ENCODE results near the gene HAP1.

DNA sequence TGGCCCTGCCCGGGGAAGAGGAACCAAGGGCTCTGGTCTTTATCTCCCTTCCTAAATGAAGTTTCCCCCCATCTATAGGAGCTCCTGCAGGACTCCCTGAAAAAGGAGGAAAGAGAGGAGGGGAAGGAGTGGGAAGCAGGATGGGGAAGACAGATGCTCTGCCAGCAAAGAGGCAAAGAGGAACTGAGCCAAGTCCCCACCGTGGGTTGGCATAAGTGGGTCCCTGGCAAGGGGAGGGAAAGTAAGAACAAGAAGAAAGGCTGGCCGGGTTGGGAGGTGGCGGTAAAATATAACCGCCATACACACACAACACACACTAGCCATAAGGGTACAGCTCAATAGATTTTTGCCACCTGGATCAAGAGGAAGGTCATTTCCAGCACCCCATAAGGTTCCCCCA lies 51.8 kb downstream of the HAP1 start:
- TF ChIP-seq, protein P1, sequence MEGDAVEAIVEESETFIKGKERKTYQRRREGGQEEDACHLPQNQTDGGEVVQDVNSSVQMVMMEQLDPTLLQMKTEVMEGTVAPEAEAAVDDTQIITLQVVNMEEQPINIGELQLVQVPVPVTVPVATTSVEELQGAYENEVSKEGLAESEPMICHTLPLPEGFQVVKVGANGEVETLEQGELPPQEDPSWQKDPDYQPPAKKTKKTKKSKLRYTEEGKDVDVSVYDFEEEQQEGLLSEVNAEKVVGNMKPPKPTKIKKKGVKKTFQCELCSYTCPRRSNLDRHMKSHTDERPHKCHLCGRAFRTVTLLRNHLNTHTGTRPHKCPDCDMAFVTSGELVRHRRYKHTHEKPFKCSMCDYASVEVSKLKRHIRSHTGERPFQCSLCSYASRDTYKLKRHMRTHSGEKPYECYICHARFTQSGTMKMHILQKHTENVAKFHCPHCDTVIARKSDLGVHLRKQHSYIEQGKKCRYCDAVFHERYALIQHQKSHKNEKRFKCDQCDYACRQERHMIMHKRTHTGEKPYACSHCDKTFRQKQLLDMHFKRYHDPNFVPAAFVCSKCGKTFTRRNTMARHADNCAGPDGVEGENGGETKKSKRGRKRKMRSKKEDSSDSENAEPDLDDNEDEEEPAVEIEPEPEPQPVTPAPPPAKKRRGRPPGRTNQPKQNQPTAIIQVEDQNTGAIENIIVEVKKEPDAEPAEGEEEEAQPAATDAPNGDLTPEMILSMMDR (IDR thresholded peaks at IDR 0.05): no peak
- no peak for TF ChIP-seq POLR2A (IDR thresholded peaks at IDR 0.05)

Measured in heart left ventricle (tissue), 13 donors.